WERI-Rb-1 (cell line): ENCODE measurements around the gene PODN.

Experiments used
- DNase-seq: peaks from one replicate; pipeline ENCODE4 v3.0.0-alpha.2; 2020
- H3K27ac ChIP-seq: fragments of 250-450 bp; sonication (Bioruptor Pico); 2 replicates; pipeline ENCODE4 v1.5.1; 2020; ENCODE audit warnings: mild to moderate bottlenecking, moderate library complexity
- H3K27me3 ChIP-seq: fragments of 250-450 bp; sonication (Bioruptor Pico); 2 replicates; pipeline ENCODE4 v1.5.1; 2021; ENCODE audit warnings: mild to moderate bottlenecking, low read depth, moderate library complexity; ENCODE audit not compliant: insufficient read depth, severe bottlenecking
- H3K36me3 ChIP-seq: fragments of 250-450 bp; sonication (Bioruptor Pico); 2 replicates; pipeline ENCODE4 v1.5.1; 2020; ENCODE audit warnings: mild to moderate bottlenecking, moderate library complexity
- H3K4me3 ChIP-seq: 2 replicates; pipeline ENCODE4 v1.5.1; 2011; ENCODE audit warnings: low read depth, mild to moderate bottlenecking, control low read depth, low read length
- H3K9me3 ChIP-seq: fragments of 250-450 bp; sonication (Bioruptor Pico); 2 replicates; pipeline ENCODE4 v1.5.1; 2021; ENCODE audit warnings: mild to moderate bottlenecking, moderate library complexity; ENCODE audit not compliant: severe bottlenecking
- TF ChIP-seq, protein P1 (sequence below): IDR thresholded peaks from 2 replicates; pipeline ENCODE4 v1.5.1; 2011; ENCODE audit warnings: low read depth, mild to moderate bottlenecking, control low read depth, inconsistent platforms, low read length

PODN gene

DNA sequence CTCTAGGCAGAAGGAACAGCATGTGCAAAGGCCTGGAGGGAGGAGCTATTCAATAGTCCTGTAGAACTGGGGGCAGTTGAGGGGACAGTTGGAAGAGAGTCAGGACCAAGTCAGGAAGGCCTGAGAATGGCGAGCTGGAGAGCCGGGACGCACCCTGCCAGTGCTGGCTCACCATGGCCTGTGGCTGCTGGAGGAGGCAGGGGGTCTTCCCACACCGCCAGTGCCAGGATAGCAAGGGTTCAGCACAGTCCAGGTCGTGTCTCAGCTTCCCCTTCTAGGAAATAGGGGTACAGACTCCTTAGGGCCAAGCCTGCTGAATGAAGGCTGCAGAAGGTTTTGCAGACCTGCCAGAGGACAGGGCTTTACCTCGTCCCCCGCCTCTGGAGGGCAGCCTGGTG lies 7.3 kb downstream of the PODN start:
- H3K27ac ChIP-seq, result no peak overlapping the region
- H3K27me3 ChIP-seq, result no peaks in the 10 kb centered on the region
- no peak overlapping the region for H3K4me3 ChIP-seq
- no peaks in the 10 kb centered on the region for H3K9me3 ChIP-seq
- DNase-seq, result no peak
- H3K36me3 ChIP-seq, result no peaks in the 10 kb centered on the region
- TF ChIP-seq, protein P1, sequence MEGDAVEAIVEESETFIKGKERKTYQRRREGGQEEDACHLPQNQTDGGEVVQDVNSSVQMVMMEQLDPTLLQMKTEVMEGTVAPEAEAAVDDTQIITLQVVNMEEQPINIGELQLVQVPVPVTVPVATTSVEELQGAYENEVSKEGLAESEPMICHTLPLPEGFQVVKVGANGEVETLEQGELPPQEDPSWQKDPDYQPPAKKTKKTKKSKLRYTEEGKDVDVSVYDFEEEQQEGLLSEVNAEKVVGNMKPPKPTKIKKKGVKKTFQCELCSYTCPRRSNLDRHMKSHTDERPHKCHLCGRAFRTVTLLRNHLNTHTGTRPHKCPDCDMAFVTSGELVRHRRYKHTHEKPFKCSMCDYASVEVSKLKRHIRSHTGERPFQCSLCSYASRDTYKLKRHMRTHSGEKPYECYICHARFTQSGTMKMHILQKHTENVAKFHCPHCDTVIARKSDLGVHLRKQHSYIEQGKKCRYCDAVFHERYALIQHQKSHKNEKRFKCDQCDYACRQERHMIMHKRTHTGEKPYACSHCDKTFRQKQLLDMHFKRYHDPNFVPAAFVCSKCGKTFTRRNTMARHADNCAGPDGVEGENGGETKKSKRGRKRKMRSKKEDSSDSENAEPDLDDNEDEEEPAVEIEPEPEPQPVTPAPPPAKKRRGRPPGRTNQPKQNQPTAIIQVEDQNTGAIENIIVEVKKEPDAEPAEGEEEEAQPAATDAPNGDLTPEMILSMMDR, result no peak

DNA sequence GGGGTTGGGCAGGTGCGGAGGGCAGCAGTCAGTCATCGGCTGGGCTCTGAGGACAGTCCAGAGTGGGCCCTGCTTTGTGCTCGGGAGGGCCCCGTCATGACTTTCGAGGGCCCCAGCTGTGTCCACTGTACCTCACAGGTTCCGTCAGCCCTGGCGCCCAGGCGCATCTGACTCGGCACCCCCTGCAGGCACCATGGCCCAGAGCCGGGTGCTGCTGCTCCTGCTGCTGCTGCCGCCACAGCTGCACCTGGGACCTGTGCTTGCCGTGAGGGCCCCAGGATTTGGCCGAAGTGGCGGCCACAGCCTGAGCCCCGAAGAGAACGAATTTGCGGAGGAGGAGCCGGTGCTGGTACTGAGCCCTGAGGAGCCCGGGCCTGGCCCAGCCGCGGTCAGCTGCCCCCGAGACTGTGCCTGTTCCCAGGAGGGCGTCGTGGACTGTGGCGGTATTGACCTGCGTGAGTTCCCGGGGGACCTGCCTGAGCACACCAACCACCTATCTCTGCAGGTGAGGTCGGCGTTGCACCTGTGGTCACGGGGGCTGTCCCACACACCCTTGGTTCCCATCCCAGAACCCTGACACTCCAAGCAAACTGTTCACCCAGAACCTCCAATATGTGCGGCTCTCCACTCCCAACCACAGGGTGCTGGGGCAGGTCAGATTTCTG lies 7.8 kb downstream of the PODN start:
- no peaks in the 10 kb centered on the region for H3K27me3 ChIP-seq
- no peak for DNase-seq
- no peak overlapping the region for H3K4me3 ChIP-seq
- no peak overlapping the region for H3K27ac ChIP-seq
- no peaks in the 10 kb centered on the region for H3K9me3 ChIP-seq
- H3K36me3 ChIP-seq, result no peaks in the 10 kb centered on the region
- TF ChIP-seq, protein P1, result no peak

DNA sequence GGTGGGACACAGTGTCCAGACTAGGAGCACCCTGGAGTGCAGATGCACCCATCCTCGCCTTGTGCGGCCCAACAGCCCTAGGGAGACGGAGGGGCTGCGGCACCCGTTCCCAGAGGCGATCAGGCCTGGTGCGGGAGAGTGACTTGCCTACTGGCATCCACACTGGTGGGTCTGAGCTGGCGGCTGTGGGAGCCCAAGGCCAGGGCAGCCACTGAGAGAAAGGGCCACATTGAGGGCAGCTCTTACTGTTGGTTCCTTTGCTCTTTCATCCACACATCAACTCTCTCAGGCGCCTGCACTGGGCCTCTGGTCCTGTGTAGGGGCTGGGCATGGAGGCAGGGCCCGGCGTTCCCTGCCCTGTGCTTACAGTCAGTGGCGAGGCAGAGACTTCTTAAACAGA lies 8.6 kb downstream of the PODN start:
- no peak overlapping the region for H3K4me3 ChIP-seq
- H3K36me3 ChIP-seq, result no peaks in the 10 kb centered on the region
- TF ChIP-seq, protein P1, result no peak
- H3K27ac ChIP-seq, result no peak overlapping the region
- DNase-seq, result no peak
- no peaks in the 10 kb centered on the region for H3K9me3 ChIP-seq
- H3K27me3 ChIP-seq, result no peaks in the 10 kb centered on the region

DNA sequence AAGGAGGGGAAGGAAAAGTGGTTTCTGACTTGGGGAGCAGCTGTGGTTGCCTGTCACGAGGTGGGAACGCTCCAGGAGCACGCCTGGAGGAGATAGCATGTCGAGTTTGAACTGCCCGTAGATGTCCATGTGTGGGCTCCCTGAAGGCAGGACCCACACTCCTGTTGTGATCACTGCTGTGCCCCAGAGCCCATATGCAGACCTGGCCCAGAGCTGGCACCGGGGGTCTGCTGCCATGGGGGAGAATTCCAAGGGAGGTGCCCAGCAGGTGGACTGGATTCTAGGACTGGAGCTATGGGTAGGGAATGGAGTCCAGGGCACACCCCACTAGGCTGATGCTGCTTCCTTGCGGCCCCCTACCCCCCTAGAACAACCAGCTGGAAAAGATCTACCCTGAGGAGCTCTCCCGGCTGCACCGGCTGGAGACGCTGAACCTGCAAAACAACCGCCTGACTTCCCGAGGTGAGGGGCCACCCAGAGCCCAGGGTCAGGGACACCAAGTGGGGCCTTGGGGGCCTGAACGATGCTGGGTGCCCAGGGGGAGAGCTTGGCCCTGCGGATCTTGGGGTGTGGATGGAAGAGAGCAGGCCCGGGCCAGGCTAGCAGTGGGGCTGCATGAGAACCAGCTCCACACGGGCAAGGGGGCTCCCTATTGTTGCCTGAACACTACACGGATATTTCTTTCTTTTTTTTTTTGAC lies 9.3 kb downstream of the PODN start:
- TF ChIP-seq, protein P1, result no peak
- Histone ChIP-seq H3K9me3 (no peaks in the 10 kb centered on the region), H3K27me3 (no peaks in the 10 kb centered on the region), H3K4me3 (no peak overlapping the region), H3K27ac (no peak overlapping the region), H3K36me3 (no peaks in the 10 kb centered on the region)
- no peak for DNase-seq

DNA sequence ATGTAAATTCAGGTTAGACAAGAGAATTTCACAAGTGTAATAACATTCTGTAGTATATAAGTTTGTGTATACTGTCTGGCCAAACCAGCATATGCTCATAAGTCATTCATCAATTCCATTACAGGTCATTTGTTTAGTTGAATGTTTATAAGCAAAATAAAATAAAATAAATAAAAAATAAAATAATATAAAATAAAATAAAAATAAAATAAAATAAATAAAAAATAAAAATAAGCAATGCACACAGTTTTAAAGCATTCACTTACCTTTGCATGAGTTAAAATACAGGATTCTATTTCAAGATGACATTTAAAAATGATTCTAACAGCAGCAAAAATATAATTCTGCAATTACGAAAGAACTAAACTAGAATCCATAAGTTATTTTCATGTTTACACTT lies 9.9 kb downstream of the PODN start:
- DNase-seq, result no peak
- no peak overlapping the region for H3K4me3 ChIP-seq
- H3K36me3 ChIP-seq, result no peaks in the 10 kb centered on the region
- H3K9me3 ChIP-seq, result no peaks in the 10 kb centered on the region
- H3K27me3 ChIP-seq, result no peaks in the 10 kb centered on the region
- no peak overlapping the region for H3K27ac ChIP-seq
- TF ChIP-seq, protein P1, result no peak
